IMR-90 (cell line): ENCODE results near the gene PRDM15. TPM values are rescaled to one million over a fixed set of nuclear protein-coding genes. Genes with fewer than 3 reads are reported as not detected.

ENCODE experiments used
- ATAC-seq: fragments of 200-7000 bp; cut with Tn5 transposase; 2 replicates; pipeline ENCODE4 v1.9.1; 2020; ENCODE audit warnings: low read depth, mild to moderate bottlenecking, moderate library complexity
- BruUV-seq: library from RNA; stranded (reverse); fragments of 400-500 nt; replicated peaks from 2 replicates; lab custom pipeline; 2021; lab: Mats Ljungman, UMichigan
- CTCF ChIA-PET: fragments of 300-600 bp; formaldehyde crosslinking; extraction: SDS; loops from one replicate; lab custom pipeline; 2021; ENCODE audit warnings: antibody characterized with exemption; lab: Yijun Ruan, JAX
- POLR2A ChIA-PET: fragments of 300-600 bp; sonication (Branson Sonifier 250); formaldehyde crosslinking; loops from one replicate; lab custom pipeline; 2022; ENCODE audit warnings: antibody characterized with exemption; ENCODE audit not compliant: unreplicated experiment; lab: Charles Lee
- DNase-seq: peaks from one replicate; pipeline ENCODE4 v3.0.0; 2013
- H2AFZ ChIP-seq: replicated peaks from 2 replicates; pipeline ENCODE3; 2013; ENCODE audit warnings: low read length, mild to moderate bottlenecking; ENCODE audit not compliant: poor library complexity
- H2AK5ac ChIP-seq: 2 replicates; pipeline ENCODE4 v1.6.1; 2013; ENCODE audit warnings: low read depth, low read length, inconsistent platforms
- H2AK9ac ChIP-seq: replicated peaks from 2 replicates; pipeline ENCODE3; 2013; ENCODE audit warnings: mild to moderate bottlenecking, low read depth, low read length, moderate library complexity; ENCODE audit not compliant: poor library complexity
- H2BK120ac ChIP-seq: 2 replicates; pipeline ENCODE4 v1.6.1; 2013; ENCODE audit warnings: low read depth, low read length, inconsistent platforms
- H2BK15ac ChIP-seq: 3 replicates; pipeline ENCODE4 v1.6.1; 2013; ENCODE audit warnings: low read depth, low read length, inconsistent platforms
- H2BK20ac ChIP-seq: 2 replicates; pipeline ENCODE4 v1.6.1; 2013; ENCODE audit warnings: low read depth, mild to moderate bottlenecking, inconsistent platforms, low read length, moderate library complexity
- H2BK5ac ChIP-seq: 2 replicates; pipeline ENCODE4 v1.6.1; 2013; ENCODE audit warnings: mild to moderate bottlenecking, low read depth, low read length, inconsistent platforms; ENCODE audit not compliant: poor library complexity, severe bottlenecking
- H3K14ac ChIP-seq: replicated peaks from 2 replicates; pipeline ENCODE4 v1.6.1; 2013; ENCODE audit warnings: low read depth, low read length, inconsistent platforms
- H3K18ac ChIP-seq: 2 replicates; pipeline ENCODE4 v1.6.1; 2013; ENCODE audit warnings: low read depth, low read length, control low read depth
- H3K23ac ChIP-seq: 2 replicates; pipeline ENCODE4 v1.6.1; 2013; ENCODE audit warnings: low read depth, low read length, inconsistent platforms
- H3K27ac ChIP-seq: 2 replicates; pipeline ENCODE4 v1.5.1; 2013; ENCODE audit warnings: mild to moderate bottlenecking, control low read depth, low read length; ENCODE audit not compliant: insufficient read depth
- H3K27me3 ChIP-seq: 2 replicates; pipeline ENCODE4 v1.6.1; 2013; ENCODE audit warnings: low read length; ENCODE audit not compliant: control insufficient read depth, insufficient read depth
- H3K36me3 ChIP-seq: 2 replicates; pipeline ENCODE4 v1.6.1; 2013; ENCODE audit warnings: low read length, mixed read lengths; ENCODE audit not compliant: control insufficient read depth, insufficient read depth
- H3K4ac ChIP-seq: 2 replicates; pipeline ENCODE4 v1.6.1; 2013; ENCODE audit warnings: low read depth, low read length, inconsistent platforms
- H3K4me1 ChIP-seq: 2 replicates; pipeline ENCODE4 v1.6.1; 2013; ENCODE audit warnings: low read length, mixed read lengths; ENCODE audit not compliant: control insufficient read depth, insufficient read depth
- H3K4me2 ChIP-seq: 2 replicates; pipeline ENCODE4 v1.6.1; 2013; ENCODE audit warnings: low read depth, mild to moderate bottlenecking, control low read depth, low read length, moderate library complexity
- H3K4me3 ChIP-seq: 2 replicates; pipeline ENCODE4 v1.5.1; 2013; ENCODE audit warnings: low read depth, mild to moderate bottlenecking, control low read depth, low read length, moderate library complexity; ENCODE audit not compliant: insufficient read depth
- H3K56ac ChIP-seq: 2 replicates; pipeline ENCODE4 v1.6.1; 2013; ENCODE audit warnings: low read length, inconsistent platforms; ENCODE audit not compliant: insufficient read depth; ENCODE audit errors: extremely low read depth
- H3K79me1 ChIP-seq, 2 experiments: 2 replicates each; pipeline ENCODE4 v1.6.1; 2013; ENCODE audit warnings: low read length in 2 of 2, inconsistent platforms in 1 of 2, low read depth in 1 of 2
- H3K9ac ChIP-seq: 2 replicates; pipeline ENCODE4 v1.6.1; 2013; ENCODE audit warnings: low read depth, low read length, control low read depth
- H3K9me1 ChIP-seq: 2 replicates; pipeline ENCODE4 v1.6.1; 2013; ENCODE audit warnings: low read length, inconsistent platforms; ENCODE audit not compliant: insufficient read depth
- H3K9me3 ChIP-seq: 2 replicates; pipeline ENCODE4 v1.6.1; 2013; ENCODE audit warnings: low read length; ENCODE audit not compliant: control insufficient read depth, insufficient read depth
- H4K20me1 ChIP-seq: 2 replicates; pipeline ENCODE4 v1.6.1; 2013; ENCODE audit warnings: low read length, inconsistent platforms; ENCODE audit not compliant: insufficient read depth
- H4K5ac ChIP-seq: 2 replicates; pipeline ENCODE4 v1.6.1; 2013; ENCODE audit warnings: mild to moderate bottlenecking, low read depth, low read length, control low read depth
- H4K8ac ChIP-seq, 2 experiments: 2 replicates each; pipeline ENCODE4 v1.6.1; 2013; ENCODE audit warnings: low read depth in 2 of 2, low read length in 2 of 2, control low read depth in 1 of 2, inconsistent platforms in 1 of 2
- H4K91ac ChIP-seq: 2 replicates; pipeline ENCODE4 v1.6.1; 2013; ENCODE audit warnings: low read depth, low read length, inconsistent platforms; ENCODE audit not compliant: insufficient read depth
- CEBPB ChIP-seq: IDR thresholded peaks from 2 replicates; pipeline ENCODE4 v1.6.1; 2012; ENCODE audit warnings: low read depth, low read length, improper control_type of control experiment
- CHD1 ChIP-seq: IDR thresholded peaks from 2 replicates; pipeline ENCODE4 v1.6.1; 2012; ENCODE audit warnings: low read depth, low read length, improper control_type of control experiment
- ELK1 ChIP-seq: fragments of 150-350 bp; IDR thresholded peaks from 2 replicates; pipeline ENCODE4 v1.6.1; 2016; ENCODE audit warnings: low read depth, mild to moderate bottlenecking, low read length, moderate library complexity, borderline replicate concordance
- FOS ChIP-seq: fragments of 150-350 bp; IDR thresholded peaks from 2 replicates; pipeline ENCODE4 v1.6.1; 2016; ENCODE audit warnings: low read depth, low read length
- MAFK ChIP-seq: IDR thresholded peaks from 2 replicates; pipeline ENCODE4 v1.6.1; 2012; ENCODE audit warnings: low read depth, low read length, improper control_type of control experiment
- MAZ ChIP-seq: IDR thresholded peaks from 2 replicates; pipeline ENCODE4 v1.6.1; 2012; ENCODE audit warnings: low read depth, mild to moderate bottlenecking, low read length, improper control_type of control experiment, moderate library complexity, borderline replicate concordance
- POLR2A ChIP-seq: IDR thresholded peaks from 2 replicates; pipeline ENCODE4 v1.6.1; 2012; ENCODE audit warnings: mild to moderate bottlenecking, low read depth, low read length
- RAD21 ChIP-seq: IDR thresholded peaks from 2 replicates; pipeline ENCODE4 v1.6.1; 2012; ENCODE audit warnings: low read length, improper control_type of control experiment
- RCOR1 ChIP-seq: IDR thresholded peaks from 2 replicates; pipeline ENCODE4 v1.6.1; 2012; ENCODE audit warnings: mild to moderate bottlenecking, low read length, improper control_type of control experiment; ENCODE audit not compliant: insufficient replicate concordance
- WGBS, 2 experiments: methylation state at CpG; one replicate each; pipeline versions ENCODE4 v1.1.5 to v1.1.7; 2013; ENCODE audit warnings: missing lambda C conversion rate in 2 of 2; ENCODE audit not compliant: insufficient read length in 1 of 2; ENCODE audit errors: extremely low coverage in 2 of 2; 5-methylcytosine and 5-hydroxymethylcytosine counted together
- dilution Hi-C: fragments of 300-500 bp; cut with HindIII; formaldehyde crosslinking; loops from one replicate; pipeline ENCODE4 v1.14.3; 2018; ENCODE audit warnings: low sequenced_read_pairs; ENCODE audit not compliant: unreplicated experiment
- in situ Hi-C: fragments of 300-500 bp; cut with MboI; formaldehyde crosslinking; loops from 3 replicates; pipeline ENCODE4 v1.14.3; 2019; ENCODE audit warnings: low sequenced_read_pairs, inconsistent platforms, mixed read lengths
- intact Hi-C: fragments of 100-400 bp; cut with micrococcal nuclease; formaldehyde crosslinking; loops from 2 replicates; pipeline ENCODE4 v1.10.0; 2022
- polyA plus RNA-seq, 3 experiments: library from polyadenylated mRNA; depleted of rRNA; stranded (reverse); fragments of >200 nt; gene quantifications; 2 replicates each; pipeline ENCODE4 v1.2.3, GENCODE V29; 2012; ENCODE audit warnings: low replicate concordance in 1 of 3
- total RNA-seq: library from RNA; depleted of rRNA; stranded (reverse); fragments of >200 nt; gene quantifications from 2 replicates; pipeline ENCODE4 v1.2.3, GENCODE V29; 2012

Gene PRDM15
- total and polyA plus RNA-seq, 2 of the 4 experiments (the other 2 are of a cell fraction) = 7.3 to 8.8 TPM

- Histone ChIP-seq H2AFZ (peak overlapping the region; percentile 16), H3K27me3 (peaks cover 4% of the 10 kb centered on the region; the same call in 1 of the 2 replicates), H2BK20ac (no peak overlapping the region), H4K8ac (no peak overlapping the region), H4K20me1 (no peaks in the 10 kb centered on the region), H2AK9ac (no peak overlapping the region), H3K4me1 (peaks cover 10% of the 10 kb centered on the region), H3K9ac (no peak overlapping the region), H3K4ac (no peak overlapping the region), H3K18ac (no peak overlapping the region), H3K9me3 (no peaks in the 10 kb centered on the region), H3K4me2 (no peak overlapping the region), H2BK15ac (no peak overlapping the region), H3K56ac (no peak overlapping the region), H3K14ac (no peak overlapping the region), H3K79me1 (no peaks in the 10 kb centered on the region), H2AK5ac (no peak overlapping the region), H3K23ac (no peak overlapping the region), H3K4me3 (no peak overlapping the region), H4K5ac (no peak overlapping the region), H3K9me1 (no peaks in the 10 kb centered on the region; the same call in 1 of the 2 replicates), H3K27ac (no peak overlapping the region), H4K91ac (no peak overlapping the region), H2BK120ac (no peak overlapping the region), H3K36me3 (no peaks in the 10 kb centered on the region), H2BK5ac (no peak overlapping the region)
- TF ChIP-seq RCOR1 (no peak), MAZ (no peak), FOS (no peak), CHD1 (no peak), POLR2A (no peak), CEBPB (no peak), ELK1 (no peak), RAD21 (no peak), MAFK (no peak)
- intact Hi-C loops (no loop called here), in situ Hi-C loops (no loop called here), dilution Hi-C loops (no loop called here)
- peak; percentile 85 for ATAC-seq
- peak; percentile 64 for DNase-seq
- 74% methylated on average over 7 of the region's 13 CpGs; no CpG with 5 or more reads in 1 of the 2 experiments for WGBS, 2 experiments
- CTCF ChIA-PET = interaction anchor here (1.2 kb wide), 1 partner anchor 139 kb away, joined by 5 read pairs; no protein-coding TSS in a partner anchor
- BruUV-seq = no TSS peak
- POLR2A ChIA-PET = no interaction called here
These were observed 126.9 kb downstream of the PRDM15 start for GRCh38 chr21:41752231-41752681.
